Activated naive CD4-positive, alpha-beta T cell treated with anti-CD3 and anti-CD28 coated beads, Interleukin-2, amount 50 U/mL, for 24 hours (primary cell): Measurements from ENCODE around the gene GALNT2.

ENCODE experiments used
- H3K27ac Mint-ChIP-seq: one replicate; pipeline ENCODE4 v1.8.0; 2021; ENCODE audit warnings: mild to moderate bottlenecking, mixed read lengths
- H3K27me3 Mint-ChIP-seq: one replicate; pipeline ENCODE4 v1.8.0; 2021; ENCODE audit warnings: mixed read lengths
- H3K36me3 Mint-ChIP-seq: one replicate; pipeline ENCODE4 v1.8.0; 2021; ENCODE audit warnings: mixed read lengths
- H3K4me1 Mint-ChIP-seq: one replicate; pipeline ENCODE4 v1.8.0; 2021; ENCODE audit warnings: mixed read lengths
- H3K4me3 Mint-ChIP-seq: one replicate; pipeline ENCODE4 v1.8.0; 2021; ENCODE audit warnings: mild to moderate bottlenecking, mixed read lengths
- H3K9me3 Mint-ChIP-seq: one replicate; pipeline ENCODE4 v1.8.0; 2021; ENCODE audit warnings: mixed read lengths

Gene GALNT2

DNA sequence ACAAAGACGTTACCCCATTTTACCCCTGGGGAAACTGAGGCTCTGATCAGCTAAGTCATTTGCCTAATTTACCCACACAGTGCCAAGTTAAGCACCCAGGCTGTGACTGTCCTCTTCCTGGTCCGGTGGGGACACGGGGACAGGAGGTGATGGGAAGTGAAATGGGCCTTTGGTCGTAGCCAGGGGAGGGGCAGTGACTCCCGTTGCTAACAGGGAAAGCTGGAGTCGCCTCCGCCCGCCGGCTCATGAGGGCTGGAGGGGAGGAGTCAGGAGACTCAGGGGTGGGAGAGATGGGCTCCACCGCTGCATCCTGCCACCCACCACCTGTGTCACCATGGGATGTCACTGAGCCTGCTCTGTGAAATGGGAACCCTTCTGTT lies 219.8 kb downstream of the GALNT2 start:
- Mint-ChIP-seq H3K9me3 (no peaks in the 10 kb centered on the region), H3K36me3 (no peaks in the 10 kb centered on the region), H3K27me3 (peaks cover 3% of the 10 kb centered on the region), H3K4me3 (no peak overlapping the region), H3K4me1 (peaks cover 5% of the 10 kb centered on the region), H3K27ac (no peak overlapping the region)

DNA sequence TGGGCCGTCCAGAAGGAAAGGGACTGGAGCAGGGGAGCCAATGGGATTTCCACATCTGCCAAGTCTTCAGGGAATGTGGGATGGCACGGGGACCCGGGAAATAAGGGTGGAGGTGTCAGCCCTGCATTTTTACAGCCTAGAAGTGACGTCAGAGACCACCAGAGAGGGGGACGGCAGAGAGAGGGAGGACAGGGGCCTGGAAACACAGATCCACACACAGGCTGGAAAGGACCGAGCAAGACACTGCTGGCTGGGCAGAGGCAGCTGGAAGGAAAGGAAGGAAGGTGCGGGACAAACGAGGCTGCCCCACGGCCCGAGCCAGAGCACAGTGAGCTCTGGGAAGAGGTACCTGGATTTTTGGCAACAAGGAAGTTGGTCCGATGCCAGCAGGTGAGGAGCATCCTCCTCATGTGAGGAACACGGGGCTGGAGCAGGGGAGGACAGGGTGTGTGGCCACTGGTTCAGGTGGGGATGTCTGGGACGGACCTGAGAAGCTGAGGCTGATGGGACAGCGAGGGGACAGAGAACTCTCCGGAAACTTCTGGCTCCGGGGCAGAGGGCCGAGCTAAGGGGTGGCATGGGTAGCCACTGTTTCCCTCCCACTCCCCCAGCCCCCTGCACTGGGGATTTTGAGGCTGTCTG lies 220.8 kb downstream of the GALNT2 start:
- no peaks in the 10 kb centered on the region for H3K36me3 Mint-ChIP-seq

DNA sequence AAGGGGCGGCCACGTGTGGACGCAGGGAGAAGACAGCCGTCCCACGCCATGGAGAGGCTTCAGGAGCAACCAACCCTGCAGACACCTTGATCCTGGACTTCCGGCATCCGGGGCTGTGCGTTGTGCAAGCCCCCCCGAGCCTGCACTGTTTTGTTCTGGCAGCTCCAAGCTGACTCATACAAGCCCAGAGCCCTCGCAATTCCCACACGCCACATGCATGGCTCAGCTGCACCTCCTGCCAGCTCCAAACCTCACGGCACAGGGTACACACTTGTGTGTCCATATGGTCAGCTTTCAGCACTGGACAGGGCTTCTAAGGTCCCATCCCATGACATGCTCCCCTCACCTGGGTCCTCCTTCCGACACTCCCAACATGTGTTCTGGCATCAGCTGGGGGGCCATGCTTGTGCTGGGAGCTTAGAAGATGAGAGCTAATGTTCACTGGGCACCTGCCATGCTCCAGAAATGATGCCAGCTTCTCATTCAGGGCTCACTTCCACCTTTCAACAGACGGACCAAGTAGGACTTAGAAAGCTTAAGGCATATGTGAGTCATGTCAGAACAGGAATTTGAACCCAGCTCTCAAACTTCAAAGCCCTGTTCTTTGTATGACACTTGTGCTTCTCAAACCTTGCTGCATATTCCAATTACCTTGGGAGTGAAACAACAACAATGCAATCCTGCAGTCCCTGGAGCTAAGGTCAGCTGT lies 221.8 kb downstream of the GALNT2 start:
- H3K4me3 Mint-ChIP-seq, result no peak overlapping the region
- no peaks in the 10 kb centered on the region for H3K4me1 Mint-ChIP-seq
- peaks cover 8% of the 10 kb centered on the region for H3K27me3 Mint-ChIP-seq
- H3K9me3 Mint-ChIP-seq, result no peaks in the 10 kb centered on the region
- no peak overlapping the region for H3K27ac Mint-ChIP-seq
- H3K36me3 Mint-ChIP-seq, result no peaks in the 10 kb centered on the region

More for the DNA sequence above, 220.8 kb downstream of the GALNT2 start:
- no peaks in the 10 kb centered on the region for H3K9me3 Mint-ChIP-seq
- no peak overlapping the region for H3K4me3 Mint-ChIP-seq
- H3K27me3 Mint-ChIP-seq, result peaks cover 6% of the 10 kb centered on the region
- H3K4me1 Mint-ChIP-seq, result no peaks in the 10 kb centered on the region
- no peak overlapping the region for H3K27ac Mint-ChIP-seq

DNA sequence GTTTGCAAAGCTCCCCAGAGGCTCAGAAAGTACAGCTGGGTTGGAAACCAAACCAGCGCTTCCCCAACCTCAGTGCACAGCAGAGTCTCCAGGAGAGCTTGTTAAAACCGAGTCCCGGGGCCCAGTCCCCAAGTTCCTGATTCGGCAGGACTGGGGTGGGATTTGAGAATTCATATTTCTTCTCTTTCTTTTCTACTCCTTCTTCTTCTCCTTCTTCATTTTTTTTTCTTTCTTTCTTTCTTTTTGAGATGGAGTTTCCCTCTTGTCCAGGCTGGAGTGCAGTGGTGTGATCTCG lies 222.3 kb downstream of the GALNT2 start:
- H3K4me1 Mint-ChIP-seq, result no peaks in the 10 kb centered on the region
- peaks cover 8% of the 10 kb centered on the region for H3K27me3 Mint-ChIP-seq
- H3K4me3 Mint-ChIP-seq, result no peak overlapping the region
- H3K27ac Mint-ChIP-seq, result no peak overlapping the region
- H3K36me3 Mint-ChIP-seq, result no peaks in the 10 kb centered on the region
- no peaks in the 10 kb centered on the region for H3K9me3 Mint-ChIP-seq

DNA sequence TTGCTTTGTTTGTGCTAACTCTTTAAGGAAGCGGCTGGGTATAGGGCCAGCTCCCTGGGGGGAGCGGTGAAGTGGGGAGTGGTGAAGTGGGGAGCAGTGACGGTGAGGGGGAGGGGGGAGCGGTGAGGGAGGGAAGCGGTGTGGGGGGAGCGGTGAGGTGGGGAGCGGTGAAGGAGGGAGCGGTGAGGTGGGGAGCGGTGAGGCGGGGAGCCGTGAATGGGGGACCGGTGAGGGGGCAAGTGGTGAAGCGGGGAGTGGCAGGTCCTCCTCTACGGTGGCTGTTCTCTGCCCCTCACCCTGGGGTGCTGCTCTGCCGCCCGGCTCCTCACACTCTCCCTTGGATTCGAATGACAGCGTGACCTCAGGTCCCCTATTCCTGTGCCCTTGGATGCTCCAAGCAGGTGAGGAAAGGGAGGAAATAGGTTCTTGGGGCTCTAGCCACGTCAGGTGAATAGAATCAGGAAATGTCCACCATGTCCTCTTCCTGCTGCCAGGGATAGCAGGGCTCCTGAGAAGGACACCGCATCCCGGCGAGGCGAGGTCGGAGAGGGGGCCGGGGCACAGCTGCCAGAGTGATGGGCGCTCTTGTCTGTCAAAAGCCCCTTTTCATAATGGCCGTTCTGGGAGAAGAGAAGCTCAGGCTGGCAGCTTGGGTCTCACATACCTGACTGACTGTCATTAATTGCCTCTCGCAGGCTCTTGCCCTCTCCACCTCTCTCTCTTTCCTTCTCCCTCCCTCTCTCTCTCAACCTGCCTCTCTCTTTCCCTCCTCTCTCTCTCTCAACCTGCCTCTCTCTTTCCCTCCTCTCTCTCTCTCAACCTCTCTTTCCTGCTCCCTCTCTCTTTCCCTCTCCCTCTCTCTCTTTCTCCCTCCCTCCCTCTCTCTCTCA lies 224.9 kb downstream of the GALNT2 start:
- no peak overlapping the region for H3K27ac Mint-ChIP-seq
- H3K9me3 Mint-ChIP-seq, result no peaks in the 10 kb centered on the region
- no peaks in the 10 kb centered on the region for H3K36me3 Mint-ChIP-seq
- H3K4me3 Mint-ChIP-seq, result no peak overlapping the region
- peaks cover 8% of the 10 kb centered on the region for H3K27me3 Mint-ChIP-seq
- H3K4me1 Mint-ChIP-seq, result no peaks in the 10 kb centered on the region

DNA sequence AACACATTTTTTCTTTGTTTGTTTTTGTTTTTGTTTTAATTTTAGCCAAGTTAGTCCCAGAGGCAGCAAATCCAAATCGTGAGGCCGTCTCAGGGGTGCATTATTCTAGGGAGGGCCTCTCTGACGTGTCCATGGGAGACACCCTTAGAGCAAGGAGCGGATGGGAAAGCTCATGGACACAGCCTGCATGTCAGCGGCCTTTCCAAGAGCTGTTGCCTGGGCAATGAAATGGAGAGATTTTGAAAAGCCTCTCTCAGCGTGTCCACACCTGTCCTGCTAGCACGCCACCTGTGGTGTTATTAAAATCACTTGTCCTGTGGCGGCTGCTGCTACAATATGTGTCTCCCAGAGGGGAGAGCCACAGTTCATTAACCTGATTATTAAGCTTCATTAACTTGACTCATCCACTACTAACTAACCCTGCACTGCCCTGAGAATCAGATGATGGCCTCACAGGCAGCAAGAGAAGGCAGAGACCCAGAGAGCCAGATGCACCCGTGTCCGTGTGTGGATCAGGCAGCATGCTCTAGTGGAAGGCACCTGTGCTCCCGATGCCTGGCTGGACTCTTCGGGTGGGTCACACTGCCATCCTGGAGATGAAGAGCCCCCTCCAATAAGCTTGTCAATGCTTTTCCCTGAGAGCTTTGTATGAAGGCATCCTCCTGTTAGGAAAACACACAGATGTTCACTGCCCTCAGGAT lies 225.8 kb downstream of the GALNT2 start:
- Mint-ChIP-seq H3K27me3 (peaks cover 8% of the 10 kb centered on the region), H3K9me3 (no peaks in the 10 kb centered on the region), H3K4me1 (no peaks in the 10 kb centered on the region), H3K4me3 (no peak overlapping the region), H3K36me3 (no peaks in the 10 kb centered on the region), H3K27ac (no peak overlapping the region)

DNA sequence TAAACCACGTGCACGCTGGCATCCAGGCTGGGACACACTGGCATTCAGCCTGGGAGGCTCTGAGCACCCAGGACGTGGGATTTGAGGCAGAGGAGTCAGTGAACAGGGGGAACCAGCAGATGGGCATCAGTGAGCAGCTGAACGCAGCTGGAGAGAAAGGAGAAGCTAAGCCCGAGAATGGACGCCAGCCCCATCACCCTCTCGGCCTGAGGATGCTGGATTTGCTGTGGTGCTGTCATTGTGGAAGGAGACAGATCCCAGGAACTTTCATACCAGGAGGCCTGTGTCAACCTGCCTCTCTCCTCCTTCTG lies 226.3 kb downstream of the GALNT2 start:
- Mint-ChIP-seq H3K36me3 (no peaks in the 10 kb centered on the region), H3K4me1 (no peaks in the 10 kb centered on the region), H3K9me3 (no peaks in the 10 kb centered on the region), H3K27me3 (peaks cover 8% of the 10 kb centered on the region), H3K27ac (no peak overlapping the region), H3K4me3 (no peak overlapping the region)

DNA sequence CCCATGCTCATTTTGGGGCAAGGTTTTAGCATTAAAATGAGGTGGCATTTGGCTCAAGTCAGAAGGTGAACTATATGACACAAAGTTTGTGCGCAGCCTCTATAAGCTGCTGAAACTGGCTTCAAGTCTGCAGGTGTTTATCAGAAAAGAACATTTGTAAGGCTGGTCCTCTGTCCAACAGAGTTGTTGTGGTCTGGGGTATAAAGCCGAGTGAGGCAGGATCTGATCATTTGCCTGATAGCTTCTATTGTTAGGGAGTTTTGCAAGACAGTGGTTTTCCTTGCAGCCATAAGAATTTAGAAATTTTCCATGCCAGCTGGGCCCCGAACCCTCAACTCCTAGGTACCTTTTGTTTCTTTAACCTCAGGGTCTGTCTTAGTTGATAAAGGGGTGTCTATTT lies 228.3 kb downstream of the GALNT2 start:
- H3K9me3 Mint-ChIP-seq, result no peaks in the 10 kb centered on the region
- no peaks in the 10 kb centered on the region for H3K36me3 Mint-ChIP-seq
- H3K27me3 Mint-ChIP-seq, result peaks cover 6% of the 10 kb centered on the region
- H3K4me1 Mint-ChIP-seq, result no peaks in the 10 kb centered on the region
- no peak overlapping the region for H3K4me3 Mint-ChIP-seq
- H3K27ac Mint-ChIP-seq, result no peak overlapping the region

DNA sequence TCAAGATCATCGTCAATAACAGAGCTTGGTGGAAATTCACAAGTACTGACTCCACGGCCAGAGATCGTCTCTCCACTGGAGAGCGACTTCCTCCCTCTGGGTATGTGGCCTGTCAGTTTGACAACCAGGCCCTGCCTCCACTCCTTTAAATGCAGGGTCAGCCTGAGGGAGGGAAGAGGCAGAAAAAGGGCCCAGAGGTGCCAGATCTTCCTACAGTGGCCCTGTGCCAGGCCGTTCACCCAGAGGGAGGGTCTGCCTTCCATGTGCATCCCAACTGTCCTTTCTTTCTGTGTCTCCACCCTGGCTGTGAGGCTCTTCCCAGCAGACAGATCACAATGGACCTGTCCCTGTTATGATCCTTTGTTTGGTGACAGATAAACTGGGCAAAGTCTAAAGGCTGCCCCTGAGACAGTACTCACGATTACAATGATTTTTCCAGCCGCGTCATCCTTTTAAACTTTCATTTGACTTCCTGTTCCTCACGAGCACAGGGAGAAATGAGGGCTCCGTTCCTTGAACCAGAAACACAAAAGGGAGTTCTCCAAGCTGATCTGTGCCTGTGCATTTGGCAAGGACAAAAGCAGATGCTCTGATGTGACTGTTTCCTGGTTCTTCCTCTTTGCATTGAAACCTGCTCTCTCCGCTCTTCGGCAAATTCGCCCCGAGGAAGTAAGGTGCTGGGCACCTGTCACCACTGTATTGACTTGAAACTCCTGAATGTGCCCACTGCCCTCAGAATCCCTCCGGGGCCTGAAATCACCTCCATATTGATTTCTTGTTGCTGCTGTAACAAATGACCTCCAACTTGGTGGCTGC lies 232.4 kb downstream of the GALNT2 start:
- H3K27me3 Mint-ChIP-seq, result no peaks in the 10 kb centered on the region
- H3K4me1 Mint-ChIP-seq, result no peaks in the 10 kb centered on the region
- no peak overlapping the region for H3K4me3 Mint-ChIP-seq
- no peaks in the 10 kb centered on the region for H3K9me3 Mint-ChIP-seq
- H3K36me3 Mint-ChIP-seq, result no peaks in the 10 kb centered on the region
- no peak overlapping the region for H3K27ac Mint-ChIP-seq

- Mint-ChIP-seq H3K27me3 (no peaks in the 10 kb centered on the region), H3K4me1 (no peaks in the 10 kb centered on the region), H3K9me3 (no peaks in the 10 kb centered on the region), H3K4me3 (no peak overlapping the region), H3K27ac (no peak overlapping the region), H3K36me3 (no peaks in the 10 kb centered on the region)
Measured at GRCh38 chr1:230300322-230301301, 233.6 kb downstream of the GALNT2 start.

DNA sequence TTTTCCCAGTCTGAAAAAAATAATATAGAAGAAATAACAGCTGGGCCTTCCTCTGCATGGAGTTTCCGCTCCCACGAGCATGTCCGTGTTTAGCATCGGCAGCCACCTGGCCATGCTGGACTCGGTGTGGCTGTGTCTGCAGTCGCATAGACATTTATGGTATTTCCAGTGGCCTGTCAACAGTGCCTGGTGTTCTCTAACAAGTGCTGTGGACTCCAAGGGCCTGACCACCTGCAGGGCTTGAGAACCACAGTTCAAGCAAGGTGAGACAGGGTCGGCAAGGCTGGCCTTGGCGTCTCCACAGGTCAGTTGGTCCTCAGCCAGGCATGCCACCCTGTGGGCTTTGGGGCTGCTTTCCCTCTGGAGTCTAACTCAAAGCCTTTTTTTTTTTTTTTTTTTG lies 234.3 kb downstream of the GALNT2 start:
- Mint-ChIP-seq H3K27ac (no peak overlapping the region), H3K4me3 (no peak overlapping the region), H3K27me3 (no peaks in the 10 kb centered on the region), H3K4me1 (no peaks in the 10 kb centered on the region), H3K9me3 (no peaks in the 10 kb centered on the region), H3K36me3 (no peaks in the 10 kb centered on the region)

GRCh38 chr1:230301822-230302221 lies 234.8 kb downstream of the GALNT2 start:
- no peaks in the 10 kb centered on the region for H3K36me3 Mint-ChIP-seq
- no peak overlapping the region for H3K27ac Mint-ChIP-seq
- H3K4me1 Mint-ChIP-seq, result no peaks in the 10 kb centered on the region
- H3K27me3 Mint-ChIP-seq, result no peaks in the 10 kb centered on the region
- no peak overlapping the region for H3K4me3 Mint-ChIP-seq
- no peaks in the 10 kb centered on the region for H3K9me3 Mint-ChIP-seq

DNA sequence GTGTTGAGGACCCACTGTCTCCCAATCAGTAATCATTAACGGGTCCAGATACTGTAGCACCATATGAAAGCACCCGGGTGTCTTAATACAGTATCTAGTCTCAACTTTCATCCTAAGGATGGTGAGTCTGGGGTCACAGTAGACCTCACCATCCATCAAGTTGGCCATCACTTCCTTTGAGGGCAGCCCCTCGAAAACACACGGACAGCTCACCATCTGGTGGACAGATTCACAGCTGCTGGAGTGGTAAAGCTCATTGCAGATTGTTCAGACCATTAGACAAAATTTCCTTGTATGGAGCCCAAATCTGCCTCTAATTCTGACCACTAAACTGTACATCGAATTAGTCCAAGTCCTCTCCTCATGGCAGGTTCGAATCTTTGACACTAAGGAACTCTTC lies 236.0 kb downstream of the GALNT2 start:
- H3K27ac Mint-ChIP-seq, result no peak overlapping the region

DNA sequence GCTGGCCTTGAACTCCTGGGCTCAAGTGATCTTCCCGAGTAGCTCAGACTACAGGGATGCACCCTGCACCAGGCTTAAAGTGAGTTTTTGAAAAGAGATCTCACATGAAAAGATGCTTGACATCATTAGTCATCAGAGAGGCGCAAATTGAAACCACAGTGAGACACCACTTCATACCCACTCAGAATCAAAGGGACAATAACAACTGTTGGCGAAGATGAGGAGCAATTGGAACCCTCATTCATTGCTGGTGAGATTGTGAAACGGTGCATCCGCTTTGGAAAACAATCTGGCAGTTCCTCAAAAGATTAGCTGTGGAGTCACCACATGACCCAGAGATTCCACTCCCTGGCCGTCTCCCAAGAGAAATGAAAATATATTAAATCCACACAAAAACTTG lies 236.8 kb downstream of the GALNT2 start:
- no peaks in the 10 kb centered on the region for H3K27me3 Mint-ChIP-seq
- H3K4me3 Mint-ChIP-seq, result no peak overlapping the region
- H3K27ac Mint-ChIP-seq, result no peak overlapping the region
- no peaks in the 10 kb centered on the region for H3K9me3 Mint-ChIP-seq
- no peaks in the 10 kb centered on the region for H3K4me1 Mint-ChIP-seq
- no peaks in the 10 kb centered on the region for H3K36me3 Mint-ChIP-seq

More for the DNA sequence above, 236.0 kb downstream of the GALNT2 start:
- Mint-ChIP-seq H3K4me1 (no peaks in the 10 kb centered on the region), H3K9me3 (no peaks in the 10 kb centered on the region), H3K27me3 (no peaks in the 10 kb centered on the region), H3K4me3 (no peak overlapping the region), H3K36me3 (no peaks in the 10 kb centered on the region)
